ENCODE measurements around the gene TXNDC11.

TXNDC11 gene

GRCh38 chr16:11636172-11636721, 106.4 kb downstream of the TXNDC11 start:
- no peak for DNase-seq (ENCODE audit: low read depth in 1 of 2, low spot score in 1 of 2)
- no peaks in the 10 kb centered on the region for H3K27me3 ChIP-seq (ENCODE audit: insufficient read depth, poor library complexity, severe bottlenecking)
- H3K27ac ChIP-seq (replicated peaks) = no peak overlapping the region
- TF ChIP-seq REST (IDR thresholded peaks at IDR 0.05; ENCODE audit: insufficient replicate concordance, low read depth) = no peak
- no peak overlapping the region for H3K4me3 ChIP-seq (replicated peaks; ENCODE audit: insufficient read depth, low read length)

- H3K27me3 ChIP-seq (ENCODE audit: insufficient read depth, poor library complexity, severe bottlenecking) = no peaks in the 10 kb centered on the region
- no peak for TF ChIP-seq REST (IDR thresholded peaks at IDR 0.05; ENCODE audit: insufficient replicate concordance, low read depth)
- TF ChIP-seq SPI1 (IDR thresholded peaks at IDR 0.05; ENCODE audit: borderline replicate concordance, low read depth) = no peak
- TF ChIP-seq POLR2AphosphoS5 (IDR thresholded peaks at IDR 0.05; ENCODE audit: low read depth) = no peak
- TF ChIP-seq CTCF (IDR thresholded peaks at IDR 0.05; ENCODE audit: insufficient read depth, low read length) = no peak
- no peak for TF ChIP-seq GABPA (IDR thresholded peaks at IDR 0.05; ENCODE audit: low read depth)
- H3K4me3 ChIP-seq (replicated peaks; ENCODE audit: insufficient read depth, low read length) = no peak overlapping the region
- DNase-seq (ENCODE audit: low read depth in 1 of 2, low spot score in 1 of 2) = no peak
- H3K27ac ChIP-seq (replicated peaks) = no peak overlapping the region
Observed at GRCh38 chr16:11635679-11636171, 106.9 kb downstream of the TXNDC11 start.

GRCh38 chr16:11635113-11635652, 107.5 kb downstream of the TXNDC11 start:
- DNase-seq (ENCODE audit: low read depth in 1 of 2, low spot score in 1 of 2) = no peak
- Histone ChIP-seq H3K27me3 (ENCODE audit: insufficient read depth, poor library complexity, severe bottlenecking) (no peaks in the 10 kb centered on the region), H3K27ac (replicated peaks) (no peak overlapping the region), H3K4me3 (replicated peaks; ENCODE audit: insufficient read depth, low read length) (no peak overlapping the region)
- TF ChIP-seq CTCF (IDR thresholded peaks at IDR 0.05; ENCODE audit: insufficient read depth, low read length) = no peak
- TF ChIP-seq GABPA (IDR thresholded peaks at IDR 0.05; ENCODE audit: low read depth) = no peak
- no peak for TF ChIP-seq SPI1 (IDR thresholded peaks at IDR 0.05; ENCODE audit: borderline replicate concordance, low read depth)
- no peak for TF ChIP-seq REST (IDR thresholded peaks at IDR 0.05; ENCODE audit: insufficient replicate concordance, low read depth)
- no peak for TF ChIP-seq POLR2AphosphoS5 (IDR thresholded peaks at IDR 0.05; ENCODE audit: low read depth)

All from HL-60 (cell line).